ENCODE measurements around the gene AKR1C4. TPM values are rescaled to one million over a fixed set of nuclear protein-coding genes. Genes with fewer than 3 reads are reported as not detected.
"Not testable (repeated sequence)": the region's sequence is repeated elsewhere in the genome, so short reads cannot be mapped to it uniquely, and the experiment has no call there.

AKR1C4 gene
- total RNA-seq, 1 experiment from 2014 or later, result not detected

DNA sequence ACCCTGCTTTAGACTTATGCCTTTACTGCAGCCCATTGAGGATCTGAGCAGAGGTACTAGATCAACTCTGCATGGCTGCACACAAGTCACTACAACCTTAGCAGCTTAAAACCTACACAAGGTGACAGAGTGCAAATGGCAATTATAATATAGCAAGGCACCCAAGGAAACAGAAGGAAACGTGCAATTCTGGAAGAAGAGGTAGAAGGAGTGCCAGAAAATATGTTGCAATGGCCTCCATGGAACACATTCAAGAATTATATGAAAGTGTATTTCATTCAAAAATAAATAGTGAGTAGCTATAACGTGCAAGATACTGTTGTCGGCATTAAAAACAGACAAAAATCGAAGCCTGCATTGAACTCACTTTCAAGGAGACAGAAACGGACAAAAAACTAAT, 8.8 kb upstream of the AKR1C4 start:
- Histone ChIP-seq H3K9me2 (replicated peaks; ENCODE audit: insufficient read depth, low read length) (no peaks in the 10 kb centered on the region), H3K4me1 (ENCODE audit: low read length) (peaks cover 5% of the 10 kb centered on the region; the same call in 1 of the 2 replicates), H3K4me3 (ENCODE audit: low read length) (no peak overlapping the region), H3K9me3 (ENCODE audit: low read length) (no peaks in the 10 kb centered on the region), H4K20me1 (ENCODE audit: insufficient read depth, low read depth, low read length) (no peaks in the 10 kb centered on the region), H3K27ac (ENCODE audit: low read length) (no peak overlapping the region), H3K79me2 (ENCODE audit: low read length) (no peaks in the 10 kb centered on the region), H3K9ac (ENCODE audit: low read length) (no peak overlapping the region), H2AFZ (ENCODE audit: low read length) (no peak overlapping the region), H3K36me3 (ENCODE audit: insufficient read depth, low read length) (no peaks in the 10 kb centered on the region), H3K27me3 (ENCODE audit: low read length) (no peaks in the 10 kb centered on the region), H3K4me2 (ENCODE audit: low read depth, low read length, poor library complexity, severe bottlenecking) (no peak overlapping the region)
- no peak for DNase-seq

DNA sequence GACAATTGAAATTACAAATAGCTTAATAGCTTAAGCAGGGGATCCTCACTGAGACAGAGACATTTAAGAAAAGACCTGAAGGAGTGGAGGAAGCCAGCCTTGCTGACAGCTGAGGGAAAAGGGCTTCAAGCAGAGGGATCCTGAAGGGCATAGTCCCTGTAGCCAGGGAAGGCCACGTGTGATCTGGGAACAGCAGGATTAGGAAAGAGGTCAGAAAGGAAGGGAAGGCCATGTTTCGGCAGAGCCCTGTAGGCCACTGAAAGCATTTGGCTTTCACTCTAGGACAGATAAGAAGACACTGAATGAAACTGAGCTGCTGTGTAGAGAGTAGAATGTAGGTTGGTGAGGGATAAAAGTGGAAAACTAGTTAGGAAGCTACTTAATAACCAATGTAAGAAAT, 8.3 kb upstream of the AKR1C4 start:
- Histone ChIP-seq H3K4me1 (ENCODE audit: low read length) (peaks cover 5% of the 10 kb centered on the region; the same call in 1 of the 2 replicates), H3K9ac (ENCODE audit: low read length) (no peak overlapping the region), H3K9me2 (replicated peaks; ENCODE audit: insufficient read depth, low read length) (no peaks in the 10 kb centered on the region), H3K27ac (ENCODE audit: low read length) (no peak overlapping the region), H3K79me2 (ENCODE audit: low read length) (no peaks in the 10 kb centered on the region), H3K36me3 (ENCODE audit: insufficient read depth, low read length) (no peaks in the 10 kb centered on the region), H3K4me3 (ENCODE audit: low read length) (no peak overlapping the region), H2AFZ (ENCODE audit: low read length) (no peak overlapping the region), H3K4me2 (ENCODE audit: low read depth, low read length, poor library complexity, severe bottlenecking) (no peak overlapping the region), H4K20me1 (ENCODE audit: insufficient read depth, low read depth, low read length) (no peaks in the 10 kb centered on the region), H3K9me3 (ENCODE audit: low read length) (no peaks in the 10 kb centered on the region), H3K27me3 (ENCODE audit: low read length) (no peaks in the 10 kb centered on the region)
- DNase-seq, result no peak

DNA sequence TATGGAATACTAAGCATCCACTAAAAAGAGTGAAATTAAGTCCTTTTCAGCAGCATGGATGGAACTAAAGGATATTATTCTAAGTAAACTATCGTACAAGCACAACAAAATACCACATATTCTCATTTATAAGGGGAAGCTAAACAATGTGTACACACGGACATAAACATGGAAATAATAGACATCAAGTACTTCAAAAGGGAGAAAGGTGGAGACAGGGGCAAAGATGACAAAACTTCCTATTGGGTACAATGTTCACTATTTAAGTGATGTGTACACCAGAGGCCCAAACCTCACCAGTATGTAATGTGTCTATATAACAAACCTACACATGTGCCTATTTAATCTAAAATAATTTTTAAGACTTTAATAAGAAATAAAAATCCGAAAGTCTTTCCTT, 2.2 kb upstream of the AKR1C4 start:
- no peaks in the 10 kb centered on the region for H3K9me2 ChIP-seq (replicated peaks; ENCODE audit: insufficient read depth, low read length)
- no peak overlapping the region for H3K4me2 ChIP-seq (ENCODE audit: low read depth, low read length, poor library complexity, severe bottlenecking)
- no peak overlapping the region for H3K27ac ChIP-seq (ENCODE audit: low read length)
- no peaks in the 10 kb centered on the region for H3K27me3 ChIP-seq (ENCODE audit: low read length)
- no peaks in the 10 kb centered on the region for H3K9me3 ChIP-seq (ENCODE audit: low read length)
- H2AFZ ChIP-seq (ENCODE audit: low read length), result no peak overlapping the region
- H3K4me3 ChIP-seq (ENCODE audit: low read length), result no peak overlapping the region
- H3K4me1 ChIP-seq (ENCODE audit: low read length), result no peaks in the 10 kb centered on the region
- H3K79me2 ChIP-seq (ENCODE audit: low read length), result no peaks in the 10 kb centered on the region
- H4K20me1 ChIP-seq (ENCODE audit: insufficient read depth, low read depth, low read length), result no peaks in the 10 kb centered on the region
- no peak overlapping the region for H3K9ac ChIP-seq (ENCODE audit: low read length)
- no peaks in the 10 kb centered on the region for H3K36me3 ChIP-seq (ENCODE audit: insufficient read depth, low read length)
- no peak for DNase-seq

DNA sequence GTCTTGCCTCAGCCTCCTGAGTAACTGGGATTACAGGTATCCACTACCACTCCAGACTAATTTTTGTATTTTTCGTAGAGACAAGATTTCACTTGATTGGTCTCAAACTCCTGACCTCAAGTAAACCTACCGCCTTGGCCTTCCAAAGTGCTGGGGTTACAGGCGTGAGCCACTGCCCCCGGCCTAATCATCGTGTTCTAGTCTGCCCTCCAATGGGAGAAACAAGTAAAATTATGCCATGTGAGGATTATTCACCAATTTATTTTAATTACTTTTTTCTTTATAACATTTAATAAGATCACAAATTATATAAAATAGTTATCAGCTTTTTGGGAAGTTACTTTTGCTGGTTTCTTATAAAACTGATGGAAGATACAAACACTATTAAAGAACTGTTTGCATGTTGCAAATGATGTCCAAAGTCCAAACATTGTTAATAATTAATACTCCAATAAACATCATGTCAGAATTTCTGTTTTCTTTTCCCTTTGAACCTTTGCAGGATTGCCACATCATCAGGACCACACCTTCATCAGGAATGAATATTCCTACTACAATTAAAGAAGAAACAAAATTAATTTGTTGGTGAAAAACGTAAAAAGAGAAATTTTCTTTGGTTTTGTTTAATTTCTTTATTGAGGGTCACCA, 786 bp upstream of the AKR1C4 start:
- Histone ChIP-seq H3K9me3 (ENCODE audit: low read length) (no peaks in the 10 kb centered on the region), H3K27me3 (ENCODE audit: low read length) (no peaks in the 10 kb centered on the region), H3K4me3 (ENCODE audit: low read length) (no peak overlapping the region), H3K36me3 (ENCODE audit: insufficient read depth, low read length) (no peaks in the 10 kb centered on the region), H3K9ac (ENCODE audit: low read length) (no peak overlapping the region), H3K27ac (ENCODE audit: low read length) (no peak overlapping the region), H3K9me2 (replicated peaks; ENCODE audit: insufficient read depth, low read length) (no peaks in the 10 kb centered on the region), H4K20me1 (ENCODE audit: insufficient read depth, low read depth, low read length) (no peaks in the 10 kb centered on the region), H3K4me2 (ENCODE audit: low read depth, low read length, poor library complexity, severe bottlenecking) (no peak overlapping the region), H2AFZ (ENCODE audit: low read length) (no peak overlapping the region), H3K79me2 (ENCODE audit: low read length) (no peaks in the 10 kb centered on the region), H3K4me1 (ENCODE audit: low read length) (no peaks in the 10 kb centered on the region)
- no peak for DNase-seq

DNA sequence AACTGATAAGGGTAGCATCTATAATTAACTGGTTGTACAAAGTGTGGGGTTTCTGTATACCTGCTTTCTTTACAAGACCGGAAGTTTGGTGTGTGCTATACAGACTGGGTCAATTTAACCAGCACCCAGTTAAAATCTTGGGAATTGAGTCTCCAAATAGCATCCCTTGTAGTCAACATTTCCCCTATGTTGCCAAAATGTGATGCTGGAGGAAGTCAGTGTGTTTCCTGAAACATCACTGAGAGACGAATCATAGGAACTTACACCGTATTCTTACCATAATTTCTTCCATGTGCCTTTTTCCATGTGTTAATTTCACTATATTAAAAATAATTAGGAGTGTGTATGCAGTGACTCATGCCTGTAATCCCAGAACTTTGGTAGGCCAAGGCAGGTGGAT, 1.7 kb downstream of the AKR1C4 start:
- H3K27me3 ChIP-seq (ENCODE audit: low read length), result no peaks in the 10 kb centered on the region
- H3K27ac ChIP-seq (ENCODE audit: low read length), result no peak overlapping the region
- H3K36me3 ChIP-seq (ENCODE audit: insufficient read depth, low read length), result no peaks in the 10 kb centered on the region
- DNase-seq, result no peak
- H2AFZ ChIP-seq (ENCODE audit: low read length), result no peak overlapping the region
- H3K4me2 ChIP-seq (ENCODE audit: low read depth, low read length, poor library complexity, severe bottlenecking), result no peak overlapping the region
- H3K79me2 ChIP-seq (ENCODE audit: low read length), result no peaks in the 10 kb centered on the region
- H3K9me2 ChIP-seq (replicated peaks; ENCODE audit: insufficient read depth, low read length), result no peaks in the 10 kb centered on the region
- H3K9ac ChIP-seq (ENCODE audit: low read length), result no peak overlapping the region
- H4K20me1 ChIP-seq (ENCODE audit: insufficient read depth, low read depth, low read length), result no peaks in the 10 kb centered on the region
- H3K4me1 ChIP-seq (ENCODE audit: low read length), result no peaks in the 10 kb centered on the region
- H3K9me3 ChIP-seq (ENCODE audit: low read length), result no peaks in the 10 kb centered on the region
- no peak overlapping the region for H3K4me3 ChIP-seq (ENCODE audit: low read length)

DNA sequence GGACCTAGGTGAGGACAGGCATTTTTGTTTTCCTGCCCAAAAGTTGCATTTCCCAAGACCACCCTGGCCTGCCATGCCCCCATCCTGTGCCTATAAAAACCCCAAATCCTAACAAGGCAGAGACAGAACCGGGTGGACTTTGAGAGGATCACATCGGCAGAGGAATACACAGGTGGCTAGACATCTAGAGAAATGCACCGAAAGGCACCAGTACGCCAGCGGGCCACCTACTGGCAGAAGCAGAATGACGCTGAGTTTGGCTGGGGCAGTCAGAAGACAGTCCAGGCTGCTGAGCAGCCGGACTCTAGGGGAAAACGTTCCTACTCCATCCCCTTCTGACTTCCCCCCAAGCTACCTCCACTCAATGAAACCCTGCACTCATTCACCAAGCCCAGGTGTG, 2.8 kb downstream of the AKR1C4 start:
- H3K4me1 ChIP-seq (ENCODE audit: low read length), result no peaks in the 10 kb centered on the region
- no peak overlapping the region for H3K27ac ChIP-seq (ENCODE audit: low read length)
- no peak overlapping the region for H3K4me2 ChIP-seq (ENCODE audit: low read depth, low read length, poor library complexity, severe bottlenecking)
- H3K9me2 ChIP-seq (replicated peaks; ENCODE audit: insufficient read depth, low read length), result no peaks in the 10 kb centered on the region
- H3K9me3 ChIP-seq (ENCODE audit: low read length), result no peaks in the 10 kb centered on the region
- no peak overlapping the region for H3K4me3 ChIP-seq (ENCODE audit: low read length)
- H3K27me3 ChIP-seq (ENCODE audit: low read length), result no peaks in the 10 kb centered on the region
- H3K79me2 ChIP-seq (ENCODE audit: low read length), result no peaks in the 10 kb centered on the region
- no peak for DNase-seq
- no peak overlapping the region for H3K9ac ChIP-seq (ENCODE audit: low read length)
- no peaks in the 10 kb centered on the region for H4K20me1 ChIP-seq (ENCODE audit: insufficient read depth, low read depth, low read length)
- H3K36me3 ChIP-seq (ENCODE audit: insufficient read depth, low read length), result no peaks in the 10 kb centered on the region
- H2AFZ ChIP-seq (ENCODE audit: low read length), result no peak overlapping the region

DNA sequence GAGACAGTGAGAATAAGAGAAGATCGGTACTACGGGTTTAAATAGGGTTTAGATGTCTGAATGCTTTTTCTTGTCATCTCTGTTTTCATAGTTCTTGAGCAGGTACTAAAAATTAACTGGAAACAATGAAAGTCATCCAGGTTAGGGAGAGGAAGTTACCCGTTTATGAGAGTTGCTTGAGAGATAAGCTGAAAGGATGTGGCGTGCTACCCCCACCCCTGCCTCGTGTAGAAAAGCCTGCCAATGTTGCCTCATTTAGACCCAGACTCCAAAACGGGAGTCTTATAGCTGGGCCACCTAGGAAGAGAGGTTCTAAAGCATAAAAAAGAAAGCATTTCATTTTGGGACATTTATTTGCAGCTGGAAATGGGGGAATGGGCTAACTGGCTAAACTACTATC, 10.2 kb downstream of the AKR1C4 start:
- no peaks in the 10 kb centered on the region for H3K9me3 ChIP-seq (ENCODE audit: low read length)
- H3K27me3 ChIP-seq (ENCODE audit: low read length), result no peaks in the 10 kb centered on the region
- no peak overlapping the region for H3K27ac ChIP-seq (ENCODE audit: low read length)
- no peak overlapping the region for H3K4me3 ChIP-seq (ENCODE audit: low read length)
- H3K9ac ChIP-seq (ENCODE audit: low read length), result no peak overlapping the region
- no peaks in the 10 kb centered on the region for H4K20me1 ChIP-seq (ENCODE audit: insufficient read depth, low read depth, low read length)
- H3K9me2 ChIP-seq (replicated peaks; ENCODE audit: insufficient read depth, low read length), result no peaks in the 10 kb centered on the region
- no peaks in the 10 kb centered on the region for H3K4me1 ChIP-seq (ENCODE audit: low read length)
- no peak overlapping the region for H3K4me2 ChIP-seq (ENCODE audit: low read depth, low read length, poor library complexity, severe bottlenecking)
- DNase-seq, result no peak
- H3K36me3 ChIP-seq (ENCODE audit: insufficient read depth, low read length), result no peaks in the 10 kb centered on the region
- no peaks in the 10 kb centered on the region for H3K79me2 ChIP-seq (ENCODE audit: low read length)
- no peak overlapping the region for H2AFZ ChIP-seq (ENCODE audit: low read length)

DNA sequence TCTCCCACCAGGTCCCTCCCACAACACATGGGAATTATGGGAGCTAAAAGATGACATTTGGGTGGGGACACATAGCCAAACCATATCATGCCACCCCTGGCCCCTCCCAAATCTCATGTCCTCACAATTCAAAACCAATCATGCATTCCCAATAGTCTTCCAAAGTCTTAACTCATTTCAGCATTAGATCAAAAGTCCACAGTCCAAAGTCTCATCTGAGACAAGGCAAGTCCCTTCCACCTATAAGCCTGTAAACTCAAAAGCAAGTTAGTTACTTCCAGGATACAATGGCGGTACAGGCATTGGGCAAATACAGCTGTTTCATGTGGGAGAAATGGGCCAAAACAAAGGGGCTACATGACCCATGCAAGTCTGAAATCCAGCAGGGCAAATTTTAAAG, 13.1 kb downstream of the AKR1C4 start:
- not testable (repeated sequence) for H4K20me1 ChIP-seq (ENCODE audit: insufficient read depth, low read depth, low read length); H3K27ac ChIP-seq (ENCODE audit: low read length); DNase-seq; H3K4me2 ChIP-seq (ENCODE audit: low read depth, low read length, poor library complexity, severe bottlenecking); H3K36me3 ChIP-seq (ENCODE audit: insufficient read depth, low read length); H3K9me3 ChIP-seq (ENCODE audit: low read length); H3K9ac ChIP-seq (ENCODE audit: low read length); H3K27me3 ChIP-seq (ENCODE audit: low read length); H3K4me3 ChIP-seq (ENCODE audit: low read length); H3K79me2 ChIP-seq (ENCODE audit: low read length); H3K4me1 ChIP-seq (ENCODE audit: low read length); H2AFZ ChIP-seq (ENCODE audit: low read length); H3K9me2 ChIP-seq (replicated peaks; ENCODE audit: insufficient read depth, low read length)

DNA sequence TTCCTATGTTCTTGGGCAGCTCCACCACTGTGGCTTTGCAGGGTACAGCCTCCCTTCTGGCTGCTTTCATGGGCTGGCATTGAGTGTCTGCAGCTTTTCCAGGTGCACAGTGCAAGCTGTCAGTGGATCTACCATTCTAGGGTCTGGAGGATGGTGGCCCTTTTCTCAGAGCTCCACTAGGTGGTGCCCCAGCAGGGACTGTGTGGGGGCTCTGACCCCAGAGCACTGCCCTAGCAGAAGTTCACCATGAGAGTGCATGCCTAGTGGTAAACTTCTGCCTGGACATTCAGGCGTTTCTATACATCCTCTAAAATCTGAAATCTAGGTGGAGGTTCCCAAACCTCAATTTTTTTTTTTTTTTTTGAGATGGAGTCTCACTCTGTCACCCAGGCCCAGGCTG, 13.6 kb downstream of the AKR1C4 start:
- not testable (repeated sequence) for H3K36me3 ChIP-seq (ENCODE audit: insufficient read depth, low read length); H3K9me3 ChIP-seq (ENCODE audit: low read length); H3K9ac ChIP-seq (ENCODE audit: low read length); H3K9me2 ChIP-seq (replicated peaks; ENCODE audit: insufficient read depth, low read length); H3K27ac ChIP-seq (ENCODE audit: low read length); H3K4me3 ChIP-seq (ENCODE audit: low read length); H3K79me2 ChIP-seq (ENCODE audit: low read length); H2AFZ ChIP-seq (ENCODE audit: low read length); H4K20me1 ChIP-seq (ENCODE audit: insufficient read depth, low read depth, low read length); H3K4me1 ChIP-seq (ENCODE audit: low read length); H3K4me2 ChIP-seq (ENCODE audit: low read depth, low read length, poor library complexity, severe bottlenecking); H3K27me3 ChIP-seq (ENCODE audit: low read length)
- peak; percentile 69 for DNase-seq

All from Karpas-422 (cell line).